IPS-11a (cell line): ENCODE results near the gene KIAA1549.

Source experiments
- H3K4me3 ChIP-seq: one replicate; pipeline ENCODE4 v1.5.1; 2013; ENCODE audit warnings: low read depth, low read length, control low read depth

Gene KIAA1549

DNA sequence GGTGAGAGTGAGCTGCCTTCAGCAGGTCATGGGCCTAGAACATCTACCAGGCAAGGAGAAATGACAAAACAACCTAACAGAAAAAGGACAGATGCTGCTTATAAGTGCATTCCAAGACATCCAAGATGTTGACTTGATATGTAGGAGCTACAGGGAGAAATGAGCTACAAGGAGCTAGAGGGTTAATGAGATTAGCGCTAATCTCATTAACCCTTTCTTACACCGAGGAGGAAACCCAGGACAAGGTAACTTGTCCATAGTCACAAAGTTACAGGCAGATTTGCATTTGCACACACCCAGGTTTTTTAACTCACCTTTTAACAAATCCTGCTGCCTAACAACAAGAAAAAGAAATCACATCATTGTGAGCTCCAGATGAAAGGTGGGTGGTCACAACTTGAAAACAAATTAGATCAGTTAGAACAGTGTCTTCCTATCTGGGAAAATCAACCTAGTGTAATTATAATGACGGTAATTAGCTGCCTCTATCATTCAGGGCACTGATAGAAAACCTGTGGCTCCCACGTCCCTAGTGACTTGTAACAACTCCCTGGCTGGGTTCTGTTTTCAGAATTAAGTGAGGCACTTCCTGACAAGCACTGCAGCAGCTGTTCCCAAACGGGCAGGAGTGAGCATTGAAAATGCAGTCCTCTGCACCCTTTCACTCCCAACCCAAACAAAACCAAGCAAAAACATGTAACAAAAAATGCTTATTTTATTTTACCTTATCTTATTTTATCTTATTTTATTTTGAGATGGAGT, 5.7 kb downstream of the KIAA1549 start:
- no peak overlapping the region for H3K4me3 ChIP-seq

DNA sequence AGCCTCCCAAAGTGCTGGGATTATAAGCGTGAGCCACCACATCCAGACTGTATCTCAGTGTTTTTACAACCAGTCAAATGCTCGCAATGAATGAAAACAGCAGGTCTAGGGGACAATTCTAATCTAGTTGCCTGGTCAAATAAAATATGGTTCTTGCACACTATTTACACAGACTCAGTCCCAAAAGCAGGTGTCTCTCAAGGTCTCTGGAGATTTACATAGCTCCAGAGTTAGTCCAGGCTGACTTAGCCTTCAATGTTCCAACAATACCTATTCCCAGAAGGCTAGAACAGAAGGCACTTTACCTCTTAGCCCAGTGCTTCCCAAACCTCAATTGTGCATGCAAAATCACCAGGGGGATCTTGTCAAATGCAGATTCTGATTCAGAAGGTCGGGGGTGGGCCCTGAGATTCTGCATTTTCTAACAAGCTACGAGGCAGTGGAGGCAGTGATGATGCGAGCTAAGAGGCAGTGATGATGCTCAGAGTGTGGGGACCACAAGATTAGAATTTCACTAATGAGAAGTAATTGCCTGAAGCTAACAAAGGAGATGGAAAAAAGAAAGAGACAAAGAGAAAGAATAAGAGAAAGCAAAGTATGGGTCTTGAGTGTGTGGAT, 6.4 kb downstream of the KIAA1549 start:
- no peak overlapping the region for H3K4me3 ChIP-seq

DNA sequence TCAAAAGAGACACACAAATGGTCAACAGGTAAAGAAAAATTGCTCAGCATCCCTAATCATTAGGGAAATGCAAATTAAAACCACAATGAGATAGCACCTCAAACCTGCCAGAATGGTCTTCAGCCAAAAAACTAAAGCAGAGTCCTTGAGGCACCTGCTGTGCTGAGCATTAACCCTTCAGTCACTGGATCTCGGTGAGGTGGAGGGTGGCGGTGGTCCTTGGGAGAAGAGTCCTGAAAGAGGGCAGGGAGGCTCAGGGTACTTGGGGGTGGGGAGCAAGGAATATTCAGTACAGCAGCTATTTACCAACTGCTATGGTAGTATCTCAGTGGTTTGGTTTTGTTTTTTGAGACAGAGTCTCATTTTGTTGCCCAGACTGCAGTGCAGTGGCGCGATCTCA, 7.1 kb downstream of the KIAA1549 start:
- no peak overlapping the region for H3K4me3 ChIP-seq

DNA sequence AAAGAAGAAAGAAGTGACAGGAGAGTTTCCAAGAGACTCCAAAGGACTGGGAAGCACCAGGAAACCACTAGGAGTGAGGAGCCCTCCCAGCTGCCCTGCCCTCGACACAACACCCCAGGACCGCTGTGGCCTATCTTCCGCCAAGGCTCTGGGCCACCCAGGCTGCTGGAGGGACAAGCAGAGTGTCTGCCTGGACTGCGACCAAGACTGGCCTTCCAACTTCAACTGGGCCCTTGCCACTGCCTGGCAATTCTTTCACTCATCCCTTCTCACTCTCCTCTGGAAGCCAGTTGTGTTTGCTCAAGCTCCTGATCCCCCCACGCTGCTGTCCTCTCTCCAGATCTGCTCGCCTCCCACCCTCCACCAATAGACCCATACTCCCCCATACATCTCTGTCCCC, 10.2 kb downstream of the KIAA1549 start:
- no peak overlapping the region for H3K4me3 ChIP-seq

DNA sequence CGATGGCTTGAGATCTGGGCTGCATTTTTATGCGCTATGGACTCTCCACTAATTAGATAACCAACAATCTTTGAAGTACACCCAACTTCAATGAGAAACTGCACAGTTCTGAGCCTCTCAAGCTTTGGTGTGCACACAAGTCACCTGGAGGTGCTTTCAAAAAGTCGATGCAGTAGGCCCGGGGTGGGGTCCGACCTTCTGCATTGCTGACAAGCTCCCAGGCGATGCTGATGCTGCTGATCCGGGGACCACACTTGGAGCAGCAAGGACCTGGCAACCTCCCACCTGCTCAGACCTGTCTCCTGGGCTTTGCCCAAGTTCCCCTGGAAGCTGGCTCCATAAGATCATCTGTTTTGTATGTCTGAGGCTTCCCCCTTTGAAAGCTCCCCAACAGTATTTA, 10.7 kb downstream of the KIAA1549 start:
- no peak overlapping the region for H3K4me3 ChIP-seq

DNA sequence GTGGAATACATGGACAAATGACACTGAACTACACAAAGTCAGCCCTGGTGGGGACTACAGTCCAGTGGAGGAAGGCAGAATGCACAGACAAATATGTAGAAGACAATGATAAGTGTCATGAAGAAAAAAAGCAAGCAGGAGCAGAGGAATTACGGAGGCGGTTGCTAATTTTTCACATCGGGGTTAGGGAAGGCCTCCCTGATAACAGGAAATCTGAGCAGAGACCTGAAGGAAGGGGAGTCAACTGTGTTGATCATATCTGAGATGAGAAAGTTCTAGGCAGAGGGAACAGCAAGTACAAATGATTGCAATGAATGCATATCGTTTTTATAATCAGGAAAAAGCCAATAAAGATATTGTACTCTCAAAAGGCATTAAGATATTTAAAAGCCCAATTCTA, 14.0 kb downstream of the KIAA1549 start:
- H3K4me3 ChIP-seq = no peak overlapping the region

DNA sequence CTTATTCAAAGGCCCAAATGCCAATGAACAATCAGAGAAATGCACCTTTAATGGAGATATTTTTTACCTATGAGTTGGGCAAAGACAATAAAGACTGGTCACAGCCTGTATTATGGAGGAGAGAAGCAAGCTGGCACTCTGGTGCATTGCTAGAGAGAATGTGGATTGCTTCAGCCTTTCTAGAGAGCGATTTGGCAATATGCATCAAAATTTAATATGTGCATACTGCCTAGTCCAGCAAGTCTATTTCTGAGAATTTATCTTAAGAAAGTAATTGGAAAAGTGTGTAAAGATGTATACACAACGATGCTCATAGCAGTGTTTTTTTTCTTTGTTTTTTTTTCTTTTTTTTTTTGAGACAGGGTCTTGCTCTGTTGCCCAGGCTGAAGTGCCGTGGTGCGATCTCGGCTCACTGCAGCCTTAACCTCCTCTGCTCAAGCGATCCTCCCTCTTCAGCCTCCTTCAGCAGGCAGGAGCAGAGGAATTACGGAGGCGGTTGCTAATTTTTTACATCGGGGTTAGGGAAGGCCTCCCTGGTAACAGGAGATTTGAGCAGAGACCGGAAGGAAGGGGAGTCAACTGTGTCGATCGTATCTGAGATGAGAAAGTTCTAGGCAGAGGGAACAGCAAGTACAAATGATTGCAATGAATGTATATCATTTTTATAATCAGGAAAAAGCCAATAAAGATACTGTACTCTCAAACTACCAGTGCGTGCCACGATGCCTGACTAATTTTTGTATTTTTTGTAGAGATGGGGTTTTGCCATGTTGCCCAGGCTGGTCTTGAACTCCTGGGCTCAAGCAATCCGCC, 16.4 kb downstream of the KIAA1549 start:
- H3K4me3 ChIP-seq = no peak overlapping the region

DNA sequence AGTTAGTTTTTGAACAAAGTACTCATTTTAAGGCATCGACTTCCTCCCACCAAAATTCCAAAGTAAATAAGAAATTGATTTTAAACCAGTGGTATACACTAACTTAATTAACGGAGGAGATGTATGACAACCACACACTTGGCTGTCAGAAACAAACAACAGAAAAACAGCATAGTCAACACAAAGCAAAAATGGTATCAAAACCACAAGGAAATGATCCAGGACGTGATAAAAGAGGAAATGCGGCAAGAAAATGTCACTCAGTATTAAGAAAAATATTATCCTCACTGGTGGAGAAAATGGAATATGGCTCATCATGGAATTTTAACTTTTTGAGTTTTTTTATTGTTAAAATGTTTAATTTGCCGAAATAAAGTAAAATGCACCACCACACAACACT, 17.5 kb downstream of the KIAA1549 start:
- no peak overlapping the region for H3K4me3 ChIP-seq

DNA sequence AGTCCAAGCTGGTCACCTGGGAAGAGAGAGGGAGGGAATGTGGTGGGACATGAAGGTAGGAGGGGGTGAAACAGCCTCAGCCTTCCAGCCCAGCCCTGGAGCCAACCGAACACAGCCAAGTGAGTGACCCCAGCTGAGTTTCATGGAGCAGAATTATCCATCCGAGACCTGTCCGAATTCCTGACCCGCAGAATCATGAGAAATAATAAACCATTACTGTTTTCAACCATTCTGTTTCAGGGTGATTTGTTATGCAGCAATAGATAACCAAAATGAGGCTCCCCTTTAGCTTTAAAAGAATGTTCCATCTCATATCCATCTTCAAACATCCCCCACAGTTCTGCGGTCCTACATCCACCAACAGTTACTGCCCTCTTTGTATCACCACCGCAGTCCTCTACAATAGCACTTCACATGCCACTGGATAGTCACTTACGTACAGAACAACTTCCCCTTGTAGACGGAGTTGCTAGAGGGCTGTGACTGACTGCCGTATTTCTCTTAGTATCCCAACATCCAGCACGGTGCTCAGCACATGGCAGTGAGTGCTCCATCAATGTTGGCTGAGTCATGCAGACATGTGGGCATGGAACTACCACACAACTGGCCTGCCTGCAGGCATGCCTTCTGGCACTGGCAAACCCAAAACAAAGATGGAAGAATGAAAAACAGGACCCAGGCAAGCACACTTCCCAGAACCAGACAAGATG, 18.5 kb downstream of the KIAA1549 start:
- no peak overlapping the region for H3K4me3 ChIP-seq

DNA sequence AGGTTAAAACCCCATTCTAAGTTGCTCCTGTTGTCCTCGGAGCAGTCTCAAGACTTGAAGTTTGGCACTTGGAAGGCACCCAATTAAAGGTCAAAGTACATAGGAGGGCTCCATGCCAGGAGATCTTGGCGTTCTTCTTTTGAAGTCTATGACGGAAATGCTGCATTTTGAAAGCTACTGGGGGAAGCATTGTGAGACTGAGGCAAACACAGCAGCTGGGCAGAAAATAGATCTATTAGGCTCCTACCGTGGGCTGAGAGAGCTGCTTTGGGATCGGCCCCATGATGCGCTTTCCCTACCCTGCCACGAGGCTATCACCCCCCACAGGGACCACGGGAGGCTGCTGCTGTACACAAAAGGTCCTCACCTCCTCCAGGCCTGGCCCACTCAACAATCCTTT, 20.0 kb downstream of the KIAA1549 start:
- no peak overlapping the region for H3K4me3 ChIP-seq

DNA sequence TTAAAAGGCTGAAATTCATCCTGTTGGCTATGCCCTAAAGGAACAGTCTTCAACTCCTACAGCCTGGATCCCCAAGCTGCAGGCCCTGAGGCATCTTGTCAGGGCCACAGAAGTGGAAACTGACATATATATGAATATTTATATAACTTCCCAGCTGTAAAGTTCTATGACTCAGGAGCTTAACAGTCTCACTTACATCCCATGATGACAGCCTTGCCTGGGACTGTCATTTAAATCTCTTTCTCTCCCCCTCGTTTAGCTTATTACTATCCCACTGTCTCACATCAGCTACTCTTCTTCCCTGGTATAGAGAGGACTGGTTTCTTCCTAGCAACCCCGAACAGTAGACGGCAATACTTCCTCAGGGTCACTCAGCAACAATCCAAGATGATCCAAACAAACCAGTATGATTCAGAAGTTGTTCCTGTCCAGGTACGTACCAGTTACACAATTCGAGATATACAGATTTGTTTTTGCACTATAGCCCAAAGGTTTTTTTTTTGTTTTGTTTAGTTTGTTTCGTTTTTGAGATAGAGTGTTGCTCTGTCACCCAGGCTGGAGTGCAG, 22.7 kb downstream of the KIAA1549 start:
- no peak overlapping the region for H3K4me3 ChIP-seq

DNA sequence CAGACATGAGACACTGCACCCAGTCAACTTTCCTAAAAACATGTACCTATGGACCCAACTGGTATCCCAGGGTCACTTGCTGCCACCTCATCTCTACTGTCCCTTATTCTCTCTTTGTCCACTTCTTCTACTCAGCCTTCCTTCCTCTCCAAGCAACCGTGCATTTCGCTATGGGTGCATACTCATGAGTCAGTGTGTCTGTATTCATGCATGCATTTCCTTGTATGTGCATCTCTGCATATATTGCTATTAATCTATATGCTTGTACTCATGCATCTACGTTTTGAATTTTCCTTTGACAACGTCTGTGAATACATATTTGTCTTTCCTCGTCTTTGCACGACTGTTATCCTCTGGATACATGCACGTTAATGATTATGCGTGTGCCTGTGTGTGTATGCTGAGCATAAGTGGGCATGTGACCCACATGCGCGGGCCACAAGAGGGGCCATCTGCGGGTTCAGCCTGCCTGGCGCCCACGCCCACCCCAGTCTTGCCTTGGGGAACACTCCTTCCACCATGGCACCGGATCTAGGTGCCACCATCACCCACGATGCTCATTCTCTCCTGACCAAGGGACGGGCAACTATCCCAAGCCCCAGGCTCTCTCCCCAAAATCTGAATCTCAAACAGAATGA, 23.3 kb downstream of the KIAA1549 start:
- no peak overlapping the region for H3K4me3 ChIP-seq

DNA sequence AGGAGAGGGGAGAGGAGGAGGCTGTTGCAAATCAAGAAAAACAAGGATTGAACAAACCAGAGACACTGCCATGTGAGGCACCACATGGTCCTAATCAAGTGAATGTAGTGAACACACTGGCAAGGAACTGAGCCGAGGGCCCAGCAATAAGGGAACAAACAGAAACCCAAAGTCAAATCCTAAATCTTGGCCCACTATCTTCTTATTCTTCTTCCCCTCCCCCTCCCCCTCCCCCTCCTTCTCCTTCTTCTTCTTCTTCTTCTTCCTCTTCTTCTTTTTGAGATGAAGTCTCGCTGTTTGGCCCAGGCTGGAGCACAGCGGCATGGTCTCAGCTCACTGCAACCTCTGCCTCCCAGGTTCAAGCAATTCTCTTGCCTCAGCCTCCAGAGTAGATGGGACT, 24.0 kb downstream of the KIAA1549 start:
- no peak overlapping the region for H3K4me3 ChIP-seq

DNA sequence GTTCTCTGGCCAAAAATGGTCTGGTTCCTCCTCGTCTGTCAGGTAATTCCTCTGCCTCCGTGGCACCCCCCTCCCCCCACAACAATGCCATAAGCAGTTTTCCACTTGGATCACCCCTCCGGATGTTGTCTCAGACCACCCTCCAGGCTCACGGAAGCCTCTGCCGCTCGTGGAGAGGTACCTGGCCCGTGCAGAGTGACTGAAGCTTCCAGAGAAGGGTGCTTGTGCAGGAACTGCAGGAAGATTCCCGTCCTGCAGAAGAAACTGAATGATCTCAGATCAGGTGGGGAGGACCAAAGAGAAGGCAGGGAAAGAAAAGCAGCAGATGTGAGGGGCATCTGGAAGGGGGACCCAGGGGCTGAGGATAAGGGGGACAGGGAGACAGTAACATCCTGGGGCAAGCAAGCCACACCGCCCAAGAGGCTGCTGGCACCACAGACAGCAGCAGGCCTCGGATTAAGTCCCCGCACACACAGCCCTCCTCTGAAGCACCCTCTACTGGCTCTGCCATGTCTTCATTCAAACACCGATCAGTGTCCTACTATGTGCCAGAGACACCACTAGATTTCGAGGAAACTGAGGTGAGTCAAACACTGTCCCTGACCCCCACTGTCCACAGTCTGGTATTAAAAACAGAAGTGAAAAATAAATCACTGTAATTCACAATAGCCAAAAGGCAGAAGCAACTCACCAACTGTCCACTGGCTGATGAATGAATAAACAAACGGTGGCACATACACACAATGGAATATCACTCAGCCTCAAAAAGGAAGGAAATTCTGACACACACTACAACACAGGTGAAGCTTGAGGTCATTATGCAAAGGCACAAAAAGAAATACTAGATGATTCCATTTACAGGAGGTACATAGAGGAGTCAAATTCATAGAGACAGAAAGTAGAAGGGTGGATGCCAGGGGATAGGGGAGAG, 26.4 kb downstream of the KIAA1549 start:
- no peak overlapping the region for H3K4me3 ChIP-seq

DNA sequence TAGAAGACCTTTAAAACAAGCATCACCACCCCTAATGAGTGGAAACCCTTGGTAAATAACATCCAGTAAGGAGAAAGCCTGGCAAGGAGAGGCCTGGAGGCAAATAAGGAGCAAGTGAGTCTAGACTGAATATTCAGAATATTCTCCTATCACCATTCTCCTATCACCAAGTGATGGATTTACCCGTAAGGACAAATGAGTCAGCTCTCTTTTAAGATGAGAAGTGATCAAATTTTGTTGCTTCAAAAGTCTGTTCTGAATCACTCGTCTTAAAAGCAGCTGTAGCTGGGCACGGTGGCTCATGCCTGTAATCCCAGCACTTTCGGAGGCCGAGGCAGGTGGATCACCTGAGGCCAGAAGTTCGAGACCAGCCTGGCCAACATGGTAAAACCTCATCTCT, 28.4 kb downstream of the KIAA1549 start:
- no peak overlapping the region for H3K4me3 ChIP-seq

DNA sequence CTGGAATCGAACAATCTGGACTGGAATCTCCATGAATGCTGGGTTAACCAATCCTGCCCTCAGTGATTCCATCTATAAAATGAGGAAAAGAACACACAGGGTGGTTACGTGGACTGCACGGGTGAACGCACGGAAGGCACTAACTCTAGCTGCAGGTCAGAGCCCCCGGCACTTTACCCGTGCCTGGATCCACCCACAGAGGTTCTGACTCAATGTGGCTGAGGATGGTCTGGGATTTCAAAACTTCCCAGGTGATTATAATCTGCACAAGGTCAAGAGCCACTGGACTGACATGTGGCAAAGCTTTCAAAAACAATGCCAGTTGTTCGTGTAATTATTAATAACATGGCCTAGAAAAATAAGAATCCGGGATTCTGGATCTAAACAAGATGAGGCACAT, 29.2 kb downstream of the KIAA1549 start:
- no peak overlapping the region for H3K4me3 ChIP-seq

DNA sequence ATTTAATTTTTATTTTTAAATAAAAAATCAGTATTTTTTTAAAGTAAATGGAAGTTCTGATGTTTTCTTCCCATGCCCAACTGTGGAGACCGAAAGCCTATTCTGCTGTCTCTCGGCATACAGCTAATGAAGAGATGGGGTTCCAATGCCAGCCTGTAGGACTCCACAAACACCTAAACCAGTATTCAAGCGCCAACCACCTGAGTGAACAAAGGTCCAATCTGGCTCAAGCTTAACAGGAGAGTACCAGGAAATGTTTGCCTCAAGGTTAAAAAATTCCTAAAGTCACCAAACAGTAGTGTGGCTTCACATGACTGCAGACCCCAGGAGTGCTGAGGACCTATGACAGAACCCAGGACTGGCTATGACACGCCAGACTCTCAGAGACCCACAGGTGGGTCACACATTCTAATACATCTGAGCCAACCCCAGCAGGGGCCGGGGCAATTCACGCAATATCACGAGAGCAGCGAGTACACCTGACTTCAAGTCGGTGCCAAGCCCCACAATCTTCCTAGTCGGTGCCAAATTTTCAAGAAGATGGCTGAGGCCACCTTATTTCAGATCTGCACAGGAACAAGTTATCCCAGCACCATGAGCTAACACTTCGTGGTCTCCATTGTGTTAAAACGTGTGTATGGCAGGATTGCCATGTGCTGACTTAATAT, 31.6 kb downstream of the KIAA1549 start:
- no peak overlapping the region for H3K4me3 ChIP-seq

DNA sequence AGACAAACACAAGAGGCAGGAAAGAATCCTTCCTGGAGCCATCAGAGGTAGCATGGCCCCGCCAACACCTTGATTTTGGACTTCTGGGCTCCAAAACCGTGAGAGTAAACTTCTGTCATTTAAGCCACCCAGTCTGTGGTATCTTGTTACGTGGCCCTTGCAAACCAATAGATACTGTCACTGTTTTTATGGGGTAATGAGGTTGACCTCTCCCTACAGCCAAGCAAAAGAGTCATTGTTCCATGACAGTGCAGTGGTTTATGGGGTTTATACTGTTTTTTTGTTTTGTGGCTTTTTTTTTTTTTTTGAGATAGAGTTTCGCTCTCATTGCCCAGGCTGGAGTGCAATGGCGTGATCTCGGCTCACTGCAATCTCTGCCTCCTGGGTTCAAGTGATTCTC, 32.8 kb downstream of the KIAA1549 start:
- H3K4me3 ChIP-seq = no peak overlapping the region

DNA sequence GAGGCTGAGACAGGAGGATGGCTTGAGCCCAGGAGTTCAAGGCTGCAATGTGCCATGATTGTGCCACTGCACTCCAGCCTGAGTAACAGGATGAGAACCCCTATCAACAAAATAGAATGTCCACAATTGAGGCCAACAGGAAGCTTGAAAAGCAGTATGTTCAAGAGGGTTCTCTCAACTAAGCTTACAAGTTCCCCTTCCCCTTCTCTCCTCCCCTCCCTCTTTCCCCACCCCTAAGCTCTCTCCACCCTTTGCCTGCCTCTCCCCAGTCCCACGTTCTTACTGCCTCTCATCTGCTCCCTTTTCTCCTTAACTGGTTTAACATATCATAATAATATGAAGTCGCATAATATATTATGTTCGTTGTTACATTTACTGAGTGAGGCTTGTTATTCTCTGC, 35.4 kb downstream of the KIAA1549 start:
- no peak overlapping the region for H3K4me3 ChIP-seq
